HCT116 (cell line): ENCODE measurements around the gene PML. TPM values are rescaled to one million over a fixed set of nuclear protein-coding genes. Genes with fewer than 3 reads are reported as not detected.

ENCODE experiments used
- ATAC-seq: fragments of 200-7000 bp; cut with Tn5 transposase; 2 replicates; pipeline ENCODE4 v1.9.1; 2020; ENCODE audit warnings: mild to moderate bottlenecking, moderate library complexity
- BruUV-seq: library from RNA; stranded (reverse); fragments of 400-500 nt; replicated peaks from 2 replicates; lab custom pipeline; 2021; lab: Mats Ljungman, UMichigan
- CTCF ChIA-PET: fragments of 300-600 bp; sonication (Branson Sonifier 250); formaldehyde crosslinking; loops from one replicate; lab custom pipeline; 2021; ENCODE audit warnings: antibody characterized with exemption; lab: Charles Lee
- POLR2A ChIA-PET: fragments of 300-600, 350-600 bp; sonication (Branson Sonifier 250); formaldehyde crosslinking; loops from one replicate; lab custom pipeline; 2021; ENCODE audit warnings: antibody characterized with exemption; lab: Charles Lee
- RAD21 ChIA-PET, 2 experiments: fragments of 300-600 bp; sonication (Branson Sonifier 250); formaldehyde crosslinking; loops; one replicate each; lab custom pipeline; 2023; ENCODE audit warnings: low total read pairs in 2 of 2; ENCODE audit not compliant: uncharacterized antibody in 2 of 2, unreplicated experiment in 2 of 2, low non-redundant PET in 1 of 2; lab: Charles Lee
- DNase-seq: peaks from one replicate; pipeline ENCODE4 v3.0.0-alpha.2; 2010; ENCODE audit warnings: low read depth, low spot score
- H2AFZ ChIP-seq: fragments of 200-600 bp; shearing (Covaris generic), sonication (generic); 2 replicates; pipeline ENCODE4 v1.6.1; 2017; ENCODE audit warnings: low read depth, mixed run types, mixed read lengths, antibody characterized with exemption, low read length; ENCODE audit not compliant: poor library complexity, severe bottlenecking
- H3K27ac ChIP-seq: 2 replicates; pipeline ENCODE4 v1.5.1; 2012; ENCODE audit warnings: low read depth, low read length
- H3K27me3 ChIP-seq: fragments of 200-600 bp; sonication (generic); 2 replicates; pipeline ENCODE4 v1.6.1; 2016; ENCODE audit warnings: mixed run types, low read length, mixed read lengths; ENCODE audit not compliant: insufficient read depth
- H3K36me3 ChIP-seq, 2 experiments: fragments of 200-500 bp in 1 of 2; fragments of 200-600 bp in 1 of 2; sonication (Bioruptor generic) in 1 of 2; sonication (generic) in 1 of 2; 2 replicates each; pipeline versions ENCODE4 v1.5.1 to v1.6.1; 2014 to 2016; ENCODE audit warnings: low read length in 2 of 2, inconsistent platforms in 1 of 2, mixed read lengths in 1 of 2, mixed run types in 1 of 2; ENCODE audit not compliant: insufficient read depth in 2 of 2, control insufficient read depth in 1 of 2
- H3K4me1 ChIP-seq, 2 experiments: fragments of 200-600 bp in 1 of 2; sonication (generic) in 1 of 2; 2 replicates each; pipeline versions ENCODE4 v1.5.1 to v1.6.1; 2012 to 2017; ENCODE audit warnings: low read length in 2 of 2, inconsistent platforms in 1 of 2, mild to moderate bottlenecking in 1 of 2, mixed read lengths in 1 of 2, mixed run types in 1 of 2, moderate library complexity in 1 of 2; ENCODE audit not compliant: insufficient read depth in 2 of 2, control insufficient read depth in 1 of 2
- H3K4me2 ChIP-seq: fragments of 200-600 bp; sonication (generic); 2 replicates; pipeline ENCODE4 v1.6.1; 2017; ENCODE audit warnings: mixed run types, low read length, mixed read lengths
- H3K4me3 ChIP-seq, 2 experiments: fragments of 200-600 bp in 1 of 2; sonication (generic) in 1 of 2; replicated peaks in 1 of 2; 2 replicates each; pipeline ENCODE4 v1.5.1; 2011 to 2016; ENCODE audit warnings: low read length in 2 of 2, control low read depth in 1 of 2, low read depth in 1 of 2, mild to moderate bottlenecking in 1 of 2, mixed read lengths in 1 of 2, mixed run types in 1 of 2
- H3K79me2 ChIP-seq: fragments of 200-600 bp; sonication (generic); 2 replicates; pipeline ENCODE4 v1.6.1; 2017; ENCODE audit warnings: mild to moderate bottlenecking, mixed run types, low read length, moderate library complexity, mixed read lengths; ENCODE audit not compliant: insufficient read depth
- H3K9ac ChIP-seq: fragments of 200-600 bp; sonication (generic); 2 replicates; pipeline ENCODE4 v1.6.1; 2016; ENCODE audit warnings: low read length, mixed read lengths
- H3K9me2 ChIP-seq: fragments of 200-600 bp; sonication (generic), shearing (Covaris generic); 2 replicates; pipeline ENCODE4 v1.6.1; 2017; ENCODE audit warnings: mixed run types, mild to moderate bottlenecking, moderate library complexity; ENCODE audit not compliant: insufficient read depth
- H3K9me3 ChIP-seq, 2 experiments: fragments of 200-500 bp in 1 of 2; fragments of 200-600 bp in 1 of 2; sonication (Bioruptor generic) in 1 of 2; sonication (generic) in 1 of 2; 2 replicates each; pipeline ENCODE4 v1.6.1; 2014 to 2017; ENCODE audit warnings: low read length in 2 of 2, mixed read lengths in 2 of 2, inconsistent platforms in 1 of 2, low read depth in 1 of 2, mild to moderate bottlenecking in 1 of 2, mixed run types in 1 of 2, moderate library complexity in 1 of 2; ENCODE audit not compliant: control insufficient read depth in 1 of 2, insufficient read depth in 1 of 2
- H4K20me1 ChIP-seq: fragments of 200-600 bp; sonication (generic), shearing (Covaris generic); 2 replicates; pipeline ENCODE4 v1.6.1; 2017; ENCODE audit warnings: mixed run types, mild to moderate bottlenecking, moderate library complexity; ENCODE audit not compliant: insufficient read depth
- CBX3 ChIP-seq: IDR thresholded peaks from 2 replicates; pipeline ENCODE4 v1.6.1; 2012; ENCODE audit warnings: low read depth
- EGR1 ChIP-seq: IDR thresholded peaks from 2 replicates; pipeline ENCODE4 v1.6.1; 2012; ENCODE audit warnings: low read depth
- EZH2 ChIP-seq: fragments of 200-600 bp; sonication (generic); IDR thresholded peaks from 2 replicates; pipeline ENCODE4 v1.6.1; 2017; ENCODE audit warnings: antibody characterized with exemption, mixed run types
- EZH2phosphoT487 ChIP-seq: fragments of 200-600 bp; IDR thresholded peaks from 2 replicates; pipeline ENCODE4 v1.6.1; 2018; ENCODE audit warnings: antibody characterized with exemption, borderline replicate concordance
- POLR2A ChIP-seq: IDR thresholded peaks from 2 replicates; pipeline ENCODE4 v1.7.0; 2011; ENCODE audit warnings: borderline replicate concordance; ENCODE audit not compliant: insufficient read depth, insufficient read length; ENCODE audit errors: extremely low read depth
- POLR2AphosphoS5 ChIP-seq: IDR thresholded peaks from 2 replicates; pipeline ENCODE4 v1.6.1; 2011; ENCODE audit warnings: mild to moderate bottlenecking, low read depth, low read length, moderate library complexity
- RAD21 ChIP-seq: IDR thresholded peaks from 2 replicates; pipeline ENCODE4 v1.6.1; 2012; ENCODE audit warnings: low read depth, mild to moderate bottlenecking
- SIN3A ChIP-seq: IDR thresholded peaks from 2 replicates; pipeline ENCODE4 v1.6.1; 2012; ENCODE audit warnings: low read depth
- SRF ChIP-seq: IDR thresholded peaks from 2 replicates; pipeline ENCODE4 v1.6.1; 2012; ENCODE audit warnings: low read depth
- ZFX ChIP-seq: fragments of 450-650 bp; IDR thresholded peaks from 2 replicates; pipeline ENCODE4 v1.6.1; 2017
- ZNF274 ChIP-seq: fragments of 200-500 bp; sonication (Bioruptor generic); IDR thresholded peaks from 2 replicates; pipeline ENCODE4 v1.6.1; 2014; ENCODE audit warnings: mild to moderate bottlenecking, low read depth, low read length, inconsistent platforms
- intact Hi-C: fragments of 100-400 bp; cut with micrococcal nuclease; formaldehyde crosslinking; loops from 2 replicates; pipeline ENCODE4 v1.10.0; 2022
- total RNA-seq: library from RNA; stranded (reverse); gene quantifications from one replicate; pipeline ENCODE4 v1.2.1, GENCODE V29; 2021; ENCODE audit not compliant: unreplicated experiment
- TF ChIP-seq, protein P1 (sequence below): IDR thresholded peaks from 2 replicates; pipeline ENCODE4 v1.6.1; 2011; ENCODE audit warnings: mild to moderate bottlenecking, low read length, moderate library complexity; ENCODE audit not compliant: insufficient replicate concordance; ENCODE audit errors: extremely low read depth
- TF ChIP-seq, protein P2 (sequence below), 3 experiments: fragments of 200-600 bp in 1 of 3; sonication (generic) in 1 of 3; IDR thresholded peaks in 2 of 3; conservative IDR thresholded peaks in 1 of 3; 2 replicates each; pipeline ENCODE4 v1.5.1; 2012 to 2017; ENCODE audit warnings: low read depth in 2 of 3, low read length in 2 of 3, antibody characterized with exemption in 1 of 3, borderline replicate concordance in 1 of 3, control low read depth in 1 of 3, mild to moderate bottlenecking in 1 of 3, mixed read lengths in 1 of 3, mixed run types in 1 of 3, moderate library complexity in 1 of 3; ENCODE audit not compliant: insufficient read depth in 1 of 3
- TF ChIP-seq, protein P3 (sequence below): IDR thresholded peaks from 2 replicates; pipeline ENCODE4 v1.6.1; 2012; ENCODE audit warnings: low read depth
- TF ChIP-seq, protein P4 (sequence below): IDR thresholded peaks from 2 replicates; pipeline ENCODE4 v1.6.1; 2012

PML gene
- total RNA-seq, 1 experiment from 2014 or later, result 28.1 TPM

DNA sequence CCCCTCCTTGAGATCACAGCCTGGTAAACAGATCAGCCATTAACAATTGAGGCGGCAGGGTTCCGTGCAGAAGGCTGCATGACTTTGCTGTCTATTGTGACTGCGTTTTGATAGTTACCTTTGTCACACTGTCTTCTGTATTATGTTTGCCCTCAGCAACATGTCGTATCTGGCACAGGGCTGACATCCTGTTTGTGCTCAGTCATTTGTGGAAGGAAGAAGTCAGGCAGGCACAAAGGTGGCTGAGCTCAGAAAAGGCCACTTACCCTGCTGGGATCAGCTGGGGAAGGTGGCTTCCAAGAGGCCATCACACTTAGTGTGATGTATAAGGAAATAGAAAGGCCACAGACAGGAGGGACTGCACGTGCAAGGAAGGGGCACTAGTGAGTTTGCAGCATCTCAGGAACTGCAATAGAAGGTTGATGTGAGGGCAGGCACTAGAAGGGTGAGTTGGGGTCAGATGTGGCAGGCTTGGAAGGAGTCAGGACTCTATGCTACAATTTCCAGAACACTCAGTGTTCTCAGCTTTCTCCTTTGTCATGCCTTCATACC, 13.4 kb downstream of the PML start:
- no peak overlapping the region for H3K4me3 ChIP-seq
- CTCF ChIA-PET, result interaction anchor here (0.6 to 1.2 kb wide), 2 partner anchors 14 to 41 kb away, joined by 3 to 5 read pairs; partner anchors contain the start of gene PML
- H3K9me2 ChIP-seq, result no peaks in the 10 kb centered on the region
- no peaks in the 10 kb centered on the region for H3K27me3 ChIP-seq
- H3K79me2 ChIP-seq, result 0 out of 2 replicates have a peak, but pooled peaks cover 5% of the 10 kb centered on the region
- ATAC-seq, result no peak
- peaks cover 2 to 9% of the 10 kb centered on the region in 2 experiments; a peak in 2 of 4 replicates for H3K36me3 ChIP-seq
- BruUV-seq, result no TSS peak
- H2AFZ ChIP-seq, result no peak overlapping the region
- no peak overlapping the region for H3K4me2 ChIP-seq
- DNase-seq, result no peak
- no peaks in the 10 kb centered on the region; a peak in 1 of 4 replicates for H3K4me1 ChIP-seq
- POLR2A ChIA-PET, result no interaction called here
- TF ChIP-seq, protein P1, sequence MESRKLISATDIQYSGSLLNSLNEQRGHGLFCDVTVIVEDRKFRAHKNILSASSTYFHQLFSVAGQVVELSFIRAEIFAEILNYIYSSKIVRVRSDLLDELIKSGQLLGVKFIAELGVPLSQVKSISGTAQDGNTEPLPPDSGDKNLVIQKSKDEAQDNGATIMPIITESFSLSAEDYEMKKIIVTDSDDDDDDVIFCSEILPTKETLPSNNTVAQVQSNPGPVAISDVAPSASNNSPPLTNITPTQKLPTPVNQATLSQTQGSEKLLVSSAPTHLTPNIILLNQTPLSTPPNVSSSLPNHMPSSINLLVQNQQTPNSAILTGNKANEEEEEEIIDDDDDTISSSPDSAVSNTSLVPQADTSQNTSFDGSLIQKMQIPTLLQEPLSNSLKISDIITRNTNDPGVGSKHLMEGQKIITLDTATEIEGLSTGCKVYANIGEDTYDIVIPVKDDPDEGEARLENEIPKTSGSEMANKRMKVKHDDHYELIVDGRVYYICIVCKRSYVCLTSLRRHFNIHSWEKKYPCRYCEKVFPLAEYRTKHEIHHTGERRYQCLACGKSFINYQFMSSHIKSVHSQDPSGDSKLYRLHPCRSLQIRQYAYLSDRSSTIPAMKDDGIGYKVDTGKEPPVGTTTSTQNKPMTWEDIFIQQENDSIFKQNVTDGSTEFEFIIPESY, result no peak
- TF ChIP-seq POLR2AphosphoS5 (no peak), EGR1 (no peak), ZNF274 (no peak), CBX3 (no peak), EZH2 (no peak), RAD21 (no peak), SRF (no peak), SIN3A (no peak), POLR2A (no peak), EZH2phosphoT487 (no peak), ZFX (no peak)
- TF ChIP-seq, protein P2, sequence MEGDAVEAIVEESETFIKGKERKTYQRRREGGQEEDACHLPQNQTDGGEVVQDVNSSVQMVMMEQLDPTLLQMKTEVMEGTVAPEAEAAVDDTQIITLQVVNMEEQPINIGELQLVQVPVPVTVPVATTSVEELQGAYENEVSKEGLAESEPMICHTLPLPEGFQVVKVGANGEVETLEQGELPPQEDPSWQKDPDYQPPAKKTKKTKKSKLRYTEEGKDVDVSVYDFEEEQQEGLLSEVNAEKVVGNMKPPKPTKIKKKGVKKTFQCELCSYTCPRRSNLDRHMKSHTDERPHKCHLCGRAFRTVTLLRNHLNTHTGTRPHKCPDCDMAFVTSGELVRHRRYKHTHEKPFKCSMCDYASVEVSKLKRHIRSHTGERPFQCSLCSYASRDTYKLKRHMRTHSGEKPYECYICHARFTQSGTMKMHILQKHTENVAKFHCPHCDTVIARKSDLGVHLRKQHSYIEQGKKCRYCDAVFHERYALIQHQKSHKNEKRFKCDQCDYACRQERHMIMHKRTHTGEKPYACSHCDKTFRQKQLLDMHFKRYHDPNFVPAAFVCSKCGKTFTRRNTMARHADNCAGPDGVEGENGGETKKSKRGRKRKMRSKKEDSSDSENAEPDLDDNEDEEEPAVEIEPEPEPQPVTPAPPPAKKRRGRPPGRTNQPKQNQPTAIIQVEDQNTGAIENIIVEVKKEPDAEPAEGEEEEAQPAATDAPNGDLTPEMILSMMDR (IDR thresholded peaks at IDR 0.05 in 2 of 3, conservative IDR thresholded peaks at IDR 0.05 in 1 of 3; ENCODE audit: borderline replicate concordance in 1 of 3, insufficient read depth in 1 of 3, low read depth in 2 of 3, low read length in 2 of 3), result no peak
- TF ChIP-seq, protein P3, sequence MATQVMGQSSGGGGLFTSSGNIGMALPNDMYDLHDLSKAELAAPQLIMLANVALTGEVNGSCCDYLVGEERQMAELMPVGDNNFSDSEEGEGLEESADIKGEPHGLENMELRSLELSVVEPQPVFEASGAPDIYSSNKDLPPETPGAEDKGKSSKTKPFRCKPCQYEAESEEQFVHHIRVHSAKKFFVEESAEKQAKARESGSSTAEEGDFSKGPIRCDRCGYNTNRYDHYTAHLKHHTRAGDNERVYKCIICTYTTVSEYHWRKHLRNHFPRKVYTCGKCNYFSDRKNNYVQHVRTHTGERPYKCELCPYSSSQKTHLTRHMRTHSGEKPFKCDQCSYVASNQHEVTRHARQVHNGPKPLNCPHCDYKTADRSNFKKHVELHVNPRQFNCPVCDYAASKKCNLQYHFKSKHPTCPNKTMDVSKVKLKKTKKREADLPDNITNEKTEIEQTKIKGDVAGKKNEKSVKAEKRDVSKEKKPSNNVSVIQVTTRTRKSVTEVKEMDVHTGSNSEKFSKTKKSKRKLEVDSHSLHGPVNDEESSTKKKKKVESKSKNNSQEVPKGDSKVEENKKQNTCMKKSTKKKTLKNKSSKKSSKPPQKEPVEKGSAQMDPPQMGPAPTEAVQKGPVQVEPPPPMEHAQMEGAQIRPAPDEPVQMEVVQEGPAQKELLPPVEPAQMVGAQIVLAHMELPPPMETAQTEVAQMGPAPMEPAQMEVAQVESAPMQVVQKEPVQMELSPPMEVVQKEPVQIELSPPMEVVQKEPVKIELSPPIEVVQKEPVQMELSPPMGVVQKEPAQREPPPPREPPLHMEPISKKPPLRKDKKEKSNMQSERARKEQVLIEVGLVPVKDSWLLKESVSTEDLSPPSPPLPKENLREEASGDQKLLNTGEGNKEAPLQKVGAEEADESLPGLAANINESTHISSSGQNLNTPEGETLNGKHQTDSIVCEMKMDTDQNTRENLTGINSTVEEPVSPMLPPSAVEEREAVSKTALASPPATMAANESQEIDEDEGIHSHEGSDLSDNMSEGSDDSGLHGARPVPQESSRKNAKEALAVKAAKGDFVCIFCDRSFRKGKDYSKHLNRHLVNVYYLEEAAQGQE, result no peak
- TF ChIP-seq, protein P4, sequence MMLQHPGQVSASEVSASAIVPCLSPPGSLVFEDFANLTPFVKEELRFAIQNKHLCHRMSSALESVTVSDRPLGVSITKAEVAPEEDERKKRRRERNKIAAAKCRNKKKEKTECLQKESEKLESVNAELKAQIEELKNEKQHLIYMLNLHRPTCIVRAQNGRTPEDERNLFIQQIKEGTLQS, result no peak
- no peaks in the 10 kb centered on the region for H4K20me1 ChIP-seq
- intact Hi-C loops, result no loop called here
- H3K27ac ChIP-seq, result no peak overlapping the region
- H3K9ac ChIP-seq, result no peak overlapping the region
- RAD21 ChIA-PET, result no interaction called here
- peaks cover 0 to 4% of the 10 kb centered on the region in 2 experiments; a peak in 1 of 4 replicates for H3K9me3 ChIP-seq
